Stimulated activated CD4-positive, alpha-beta T cell treated with anti-CD3 and anti-CD28 coated beads, Interleukin-12 subunit alpha, Interleukin-12 subunit beta, amount 100 ng/mL, for 4 hours (primary cell): ENCODE measurements around the gene OPALIN.
A peak's percentile ranks its signal among the peaks of the same experiment; 100 is the strongest.
"Not testable (repeated sequence)": the region's sequence is repeated elsewhere in the genome, so short reads cannot be mapped to it uniquely, and the experiment has no call there.

Experiments
- DNase-seq: peaks from one replicate; pipeline ENCODE4 v3.0.0-alpha.2; 2020

Gene OPALIN

GRCh38 chr10:96334616-96335526 lies 23.9 kb downstream of the OPALIN start:
- DNase-seq: no peak

GRCh38 chr10:96333101-96333500 lies 25.7 kb downstream of the OPALIN start:
- no peak for DNase-seq

GRCh38 chr10:96327462-96327861 lies 31.3 kb downstream of the OPALIN start:
- no peak for DNase-seq

DNA sequence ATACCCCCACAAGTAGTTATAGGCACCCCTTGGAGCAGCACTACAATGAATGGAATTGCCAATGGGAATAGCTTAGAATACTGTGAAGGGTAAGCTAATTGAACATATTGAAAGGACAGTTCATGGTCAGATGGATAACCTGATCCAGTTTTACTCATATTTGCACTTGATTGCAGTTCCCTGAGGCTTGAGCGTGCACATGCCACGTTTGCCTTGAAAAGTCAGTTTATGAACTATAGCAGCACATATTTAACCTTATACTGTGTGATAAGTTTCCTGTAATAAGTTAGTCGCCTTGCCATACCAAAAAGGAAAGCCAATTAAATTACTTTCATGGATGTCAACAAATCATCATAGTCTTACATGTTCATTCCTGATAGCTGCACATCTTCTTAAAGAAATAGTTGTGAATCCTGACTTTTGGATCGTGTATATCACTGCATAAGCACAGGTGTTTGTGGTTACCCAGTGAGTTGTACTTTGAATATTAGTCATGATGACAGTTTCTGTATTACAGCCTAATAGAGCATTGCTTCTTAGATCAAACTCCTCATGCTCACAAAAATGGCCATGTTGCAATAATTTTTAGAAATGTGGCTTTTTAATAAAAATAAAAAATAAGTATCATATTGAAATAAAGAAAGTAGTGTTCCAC lies 33.0 kb downstream of the OPALIN start:
- DNase-seq: no peak

- no peak for DNase-seq
Observed at GRCh38 chr10:96324447-96324846, 34.4 kb downstream of the OPALIN start.

DNA sequence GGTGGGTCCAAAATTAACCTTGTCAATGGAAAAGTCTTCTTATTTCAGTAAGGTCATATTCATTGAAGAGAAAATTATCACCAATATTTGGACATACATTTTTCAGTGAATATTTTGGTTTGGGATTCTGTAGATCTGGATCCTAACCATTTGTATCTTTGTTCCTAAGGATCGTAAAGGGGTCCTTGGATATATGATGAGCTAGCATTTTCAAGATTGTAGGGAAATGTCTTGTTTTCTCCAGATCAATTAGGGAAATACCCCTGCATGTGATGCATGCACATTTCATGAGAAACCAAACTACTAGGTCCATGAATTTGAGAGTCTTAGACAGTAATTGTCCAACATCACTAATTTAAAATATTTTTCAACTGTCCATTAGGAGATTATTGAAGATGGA lies 36.5 kb downstream of the OPALIN start:
- no peak for DNase-seq

GRCh38 chr10:96321822-96322221 lies 37.0 kb downstream of the OPALIN start:
- no peak for DNase-seq

- DNase-seq: no peak
Observed at GRCh38 chr10:96319754-96320474, 38.9 kb downstream of the OPALIN start.

DNA sequence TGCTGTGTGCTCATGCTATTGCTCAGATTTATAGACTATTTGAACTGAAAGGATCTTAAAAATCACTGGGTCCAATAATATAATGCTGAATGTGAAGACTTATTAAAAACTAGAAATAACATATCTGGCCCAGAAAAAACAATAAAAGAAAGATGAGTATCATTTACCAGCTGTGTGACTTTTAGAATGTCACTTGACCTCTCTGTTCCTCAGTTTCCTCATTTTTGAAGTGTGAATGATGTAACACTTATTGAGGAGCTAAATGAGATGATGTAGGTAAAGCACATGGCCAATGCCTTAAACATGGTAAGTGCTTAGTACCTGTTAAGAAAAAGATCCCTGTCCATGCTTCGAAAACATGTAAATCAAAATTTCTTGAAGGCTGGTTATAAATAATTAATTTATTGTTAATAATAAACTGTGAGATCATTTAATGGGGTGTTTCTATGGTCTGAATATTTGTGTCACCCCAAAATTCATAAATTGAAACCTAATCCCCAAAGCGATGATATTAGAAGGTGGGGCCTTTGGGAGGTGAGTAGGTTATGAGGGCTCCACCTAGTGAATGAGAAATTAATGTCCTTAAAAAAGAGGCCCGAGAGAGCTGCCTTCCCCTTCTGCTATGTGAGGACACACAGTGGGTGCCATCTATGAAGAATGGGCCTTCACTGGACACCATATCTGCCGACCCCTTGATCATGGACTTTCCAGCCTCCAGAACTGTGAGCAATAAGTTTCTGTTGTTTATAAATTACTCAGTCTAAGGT lies 41.6 kb downstream of the OPALIN start:
- DNase-seq: no peak

GRCh38 chr10:96313344-96313743 lies 45.5 kb downstream of the OPALIN start:
- no peak for DNase-seq

- DNase-seq: no peak
Observed at GRCh38 chr10:96311180-96311715, 47.6 kb downstream of the OPALIN start.

DNA sequence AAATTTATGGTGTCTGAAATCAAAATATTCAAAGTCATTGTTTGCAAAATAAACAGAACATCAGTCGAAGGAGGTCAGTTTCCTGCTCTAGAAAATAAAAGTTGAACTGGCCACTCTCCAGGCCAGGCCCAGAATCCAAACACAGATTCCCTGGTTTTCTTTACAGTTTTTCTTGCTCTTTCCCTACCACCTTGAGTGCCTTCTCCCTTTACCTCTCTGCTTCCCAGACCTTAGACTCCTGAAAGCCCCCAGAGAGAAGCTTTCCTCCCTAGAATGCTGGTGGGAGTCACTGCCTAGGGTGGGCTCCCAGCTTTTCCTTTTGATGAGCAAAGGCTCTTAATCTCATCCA lies 48.5 kb downstream of the OPALIN start:
- DNase-seq: no peak

GRCh38 chr10:96309628-96310320 lies 49.0 kb downstream of the OPALIN start:
- DNase-seq: no peak

DNA sequence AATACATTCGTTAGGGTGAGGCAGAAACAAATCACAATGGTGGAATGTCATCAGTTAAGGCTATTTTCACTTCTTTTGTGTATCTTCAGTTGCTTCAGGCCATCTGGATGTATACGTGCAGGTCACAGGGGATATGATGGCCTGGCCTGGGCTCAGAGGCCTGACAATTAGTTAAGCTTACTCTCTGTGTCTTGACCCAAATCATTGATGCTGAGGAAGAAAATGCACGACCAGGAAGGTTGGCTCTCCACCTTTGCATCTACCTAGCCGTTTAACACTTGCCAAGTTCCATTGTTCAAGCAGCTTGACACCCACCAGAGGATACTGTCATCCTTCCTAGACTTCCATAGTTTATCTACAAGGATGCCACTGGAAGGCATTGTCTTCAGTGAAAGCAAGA lies 49.9 kb downstream of the OPALIN start:
- not testable (repeated sequence) for DNase-seq

DNA sequence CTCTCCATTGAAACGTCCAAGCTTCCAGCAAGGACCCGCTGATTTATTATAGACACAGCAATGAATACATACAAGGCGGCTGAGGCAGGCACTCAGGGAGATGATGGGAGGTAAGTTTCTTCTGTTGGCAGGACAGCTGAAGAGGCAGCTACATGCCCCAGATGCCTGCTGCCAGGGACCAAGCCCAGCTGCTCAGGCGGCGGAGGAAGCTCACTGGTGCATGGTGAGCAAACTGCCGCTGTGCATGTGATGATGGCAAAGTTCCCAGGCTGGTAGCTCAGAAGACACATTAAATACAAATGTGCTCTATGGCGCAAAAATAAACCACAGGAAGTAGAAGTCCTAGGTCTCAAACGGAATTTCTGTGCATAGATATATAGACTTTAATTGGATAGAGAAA lies 52.3 kb downstream of the OPALIN start:
- DNase-seq: peak; percentile 5

- no peak for DNase-seq
Observed at GRCh38 chr10:96305019-96305418, 53.8 kb downstream of the OPALIN start.

DNA sequence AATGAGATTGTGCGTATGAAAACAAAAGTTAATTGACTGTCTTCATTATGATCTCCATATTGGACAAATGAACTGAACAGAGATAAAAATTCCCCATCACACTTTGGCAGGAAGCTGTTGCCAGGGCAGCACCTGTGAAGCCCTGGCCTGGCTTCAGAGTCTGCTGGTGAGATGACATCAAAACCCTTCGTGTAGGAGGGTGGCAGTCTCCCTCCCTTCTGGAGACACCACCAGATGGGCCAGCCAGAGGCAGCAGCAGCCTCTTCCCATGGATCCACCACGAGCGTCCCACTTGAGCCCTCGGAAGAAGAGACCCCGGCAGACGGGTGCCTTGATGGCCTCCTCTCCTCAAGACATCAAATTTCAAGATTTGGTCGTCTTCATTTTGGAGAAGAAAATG lies 54.6 kb downstream of the OPALIN start, which contains the start of gene DNTT:
Gene DNTT, plus strand, starts transcription at position 205 of the 400 bp plus-strand sequence. Its CDS starts 64 bp downstream, at position 269.
- no peak for DNase-seq

DNA sequence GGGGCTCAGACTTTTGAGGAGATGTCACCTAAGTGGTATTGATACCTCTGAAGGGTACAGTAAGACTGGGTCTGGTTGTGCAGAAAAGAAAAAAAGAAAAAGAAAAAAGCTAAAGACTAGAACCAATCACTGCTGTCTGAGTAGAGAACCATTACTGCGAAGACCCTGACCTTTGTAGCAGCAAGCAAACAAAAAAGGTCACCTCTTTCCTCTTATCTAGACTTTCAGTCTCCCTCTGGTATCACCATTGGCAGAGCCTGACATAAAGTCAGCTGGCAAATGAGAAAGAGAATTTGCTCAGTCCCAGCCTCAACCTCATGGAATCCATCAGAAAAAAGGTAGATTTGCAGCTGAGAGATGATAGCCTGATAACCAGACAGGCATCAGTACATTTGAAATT lies 57.2 kb downstream of the OPALIN start:
- no peak for DNase-seq

DNA sequence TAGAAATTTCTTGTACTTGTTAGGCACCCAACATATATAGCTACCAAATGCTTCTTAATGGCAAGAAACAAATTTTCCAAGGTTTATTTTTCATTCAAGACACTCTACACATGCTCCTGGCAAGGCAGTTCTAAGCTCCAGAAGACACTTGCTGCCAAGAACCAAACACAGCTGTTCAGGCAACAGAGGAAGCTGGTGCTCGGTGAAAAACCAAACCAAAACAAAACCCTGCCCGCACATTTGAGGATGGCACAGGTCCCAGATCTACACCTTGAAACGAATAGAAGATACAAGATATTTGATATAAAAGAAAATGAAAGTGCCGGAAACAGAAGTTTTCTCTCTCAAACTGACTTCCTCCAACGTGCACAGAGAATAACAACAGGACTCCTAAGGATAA lies 59.4 kb downstream of the OPALIN start:
- no peak for DNase-seq

- no peak for DNase-seq
Observed at GRCh38 chr10:96298362-96298761, 60.4 kb downstream of the OPALIN start.

DNA sequence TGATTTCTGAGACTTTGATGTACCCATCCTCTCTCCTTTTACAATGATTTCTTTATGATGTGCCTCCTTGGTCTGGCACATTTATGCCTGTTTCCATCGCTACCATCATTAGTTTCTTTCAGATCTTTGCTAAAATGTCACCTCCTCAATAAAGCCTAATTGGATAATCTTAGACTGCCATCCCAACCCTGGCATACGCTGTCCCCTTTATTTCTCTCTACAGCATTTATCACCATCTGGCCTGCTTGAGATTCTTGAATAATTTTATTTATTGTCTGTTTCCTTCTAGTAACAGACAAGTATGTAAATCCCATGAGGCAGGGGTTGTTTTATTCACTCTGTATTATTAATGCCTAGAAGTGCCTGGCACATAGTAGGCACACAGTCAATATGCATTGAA lies 61.3 kb downstream of the OPALIN start:
- DNase-seq: no peak

DNA sequence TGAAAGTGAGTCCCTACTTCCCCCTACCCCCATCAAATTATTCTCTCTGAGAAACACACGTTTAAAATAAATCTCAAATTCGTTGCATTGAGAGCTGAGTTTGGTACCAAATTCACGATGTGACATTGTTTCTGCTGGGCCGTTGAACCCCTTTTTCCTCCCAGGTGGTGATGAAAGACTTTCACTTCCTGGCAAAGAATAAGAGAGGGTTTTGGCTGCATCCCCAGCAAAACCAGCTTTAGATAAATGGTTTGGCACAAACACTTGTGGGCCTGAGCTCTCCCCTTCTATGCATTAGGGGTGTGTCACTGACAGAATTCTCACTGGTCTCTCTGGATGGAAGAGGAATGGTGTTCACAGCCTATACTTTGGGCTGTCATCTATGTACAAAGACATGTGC lies 63.3 kb downstream of the OPALIN start:
- DNase-seq: no peak
